KG1 (cell line): ENCODE measurements around the gene EGR2.

Experiments
- DNase-seq: peaks from one replicate; lab custom pipeline; 2025; lab: John Stamatoyannopoulos, UW

Gene EGR2

DNA sequence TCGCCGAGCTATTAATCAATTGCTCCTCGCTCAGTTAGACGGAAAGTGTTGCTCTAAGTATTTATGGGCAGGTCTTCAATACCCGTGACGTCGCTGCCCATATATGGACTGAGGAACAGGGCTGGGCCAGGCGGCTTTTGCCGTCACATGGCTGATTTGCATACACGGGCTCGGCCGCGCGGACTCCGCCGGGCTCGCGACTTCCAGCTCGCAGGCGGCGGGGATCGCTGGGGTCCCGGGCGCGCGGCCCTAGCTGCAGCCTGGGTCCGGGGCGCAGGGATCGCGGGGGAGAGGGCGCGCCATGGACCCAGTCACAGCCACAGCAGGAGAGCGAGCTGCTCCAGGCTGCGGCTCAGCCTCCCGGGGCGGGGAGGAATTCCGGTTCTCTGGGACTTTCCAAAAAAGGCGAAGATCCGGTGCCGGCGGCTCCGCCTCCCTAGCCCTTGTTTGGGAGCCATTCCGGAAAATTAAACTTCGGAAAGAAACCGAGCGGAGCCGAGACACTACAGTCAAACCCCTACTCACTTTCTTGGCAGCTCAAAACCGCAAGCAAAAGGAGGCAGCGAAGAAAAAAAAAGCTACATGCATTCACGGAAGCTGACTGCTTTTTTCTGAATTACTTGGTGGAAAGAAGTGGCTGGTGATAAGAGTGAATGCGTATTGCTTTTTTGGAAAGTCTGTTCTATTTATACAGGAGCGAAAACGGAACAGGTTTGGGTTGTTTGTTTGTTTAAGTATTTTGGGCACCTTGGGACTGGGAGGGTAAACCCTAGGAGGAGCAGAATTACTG lies at the start of gene EGR2:
Gene EGR2 (minus strand): TSS at position 36 of the 790 bp plus-strand sequence. CDS start 337 bp downstream, outside the sequence.
- peak; percentile 88 for DNase-seq

DNA sequence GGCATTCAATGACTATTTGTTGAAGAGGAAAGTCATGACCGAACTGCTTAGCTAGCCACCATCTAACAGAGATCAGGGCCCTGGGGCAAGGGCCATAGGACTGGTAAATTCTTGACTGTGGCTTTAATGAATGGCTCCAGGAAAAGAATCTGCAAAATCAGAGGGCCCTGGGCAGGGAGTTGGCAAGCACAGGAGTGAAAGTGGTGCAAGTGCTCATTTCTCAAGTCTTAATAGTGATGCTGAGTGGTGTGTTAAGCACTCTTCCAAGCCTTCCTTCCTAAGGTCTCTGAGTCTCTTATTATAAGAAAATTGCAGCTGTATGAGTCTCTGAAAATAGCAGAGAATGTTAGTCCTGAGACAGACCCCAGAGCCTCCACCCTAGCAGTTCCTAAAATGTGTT lies 46.3 kb upstream of the EGR2 start:
- DNase-seq = no peak

DNA sequence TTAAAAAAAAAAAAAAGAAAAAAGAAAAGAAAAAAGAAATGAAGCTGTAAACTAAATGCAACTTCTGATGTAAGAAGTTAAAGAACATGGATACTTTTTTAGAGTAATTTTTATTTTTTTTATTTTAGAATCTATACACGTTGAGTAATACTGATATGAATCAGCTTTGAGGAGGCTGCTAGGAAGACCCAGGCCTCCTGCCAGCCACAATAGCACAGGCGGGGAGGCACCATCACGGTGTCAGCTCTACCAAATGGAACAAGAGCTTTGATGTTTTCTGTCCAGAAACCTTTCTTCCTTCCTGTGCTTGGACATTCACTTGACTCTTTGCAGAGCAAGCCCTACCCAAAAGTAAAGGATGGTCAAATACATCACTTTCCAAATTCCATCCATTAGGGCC lies 45.3 kb upstream of the EGR2 start:
- DNase-seq = no peak

DNA sequence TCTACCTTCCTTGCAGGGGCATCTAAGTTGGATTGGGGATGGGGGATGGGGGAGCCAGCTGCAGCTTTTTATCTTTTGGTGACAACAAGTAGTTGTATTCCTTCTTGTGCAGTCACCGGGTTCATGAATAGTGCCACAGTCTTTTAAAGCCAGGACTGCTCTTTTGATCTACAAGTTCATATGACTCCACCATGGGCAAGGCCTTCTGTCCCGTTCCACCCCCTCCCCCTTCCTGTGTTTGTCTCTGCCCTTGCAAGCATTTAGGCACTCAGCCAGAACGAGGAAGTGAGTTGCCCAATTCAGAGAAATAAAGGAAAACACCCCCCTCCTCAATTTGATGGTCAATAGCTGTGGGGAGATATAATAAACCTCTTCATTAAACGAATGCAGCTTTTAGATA lies 44.8 kb upstream of the EGR2 start:
- DNase-seq = no peak

DNA sequence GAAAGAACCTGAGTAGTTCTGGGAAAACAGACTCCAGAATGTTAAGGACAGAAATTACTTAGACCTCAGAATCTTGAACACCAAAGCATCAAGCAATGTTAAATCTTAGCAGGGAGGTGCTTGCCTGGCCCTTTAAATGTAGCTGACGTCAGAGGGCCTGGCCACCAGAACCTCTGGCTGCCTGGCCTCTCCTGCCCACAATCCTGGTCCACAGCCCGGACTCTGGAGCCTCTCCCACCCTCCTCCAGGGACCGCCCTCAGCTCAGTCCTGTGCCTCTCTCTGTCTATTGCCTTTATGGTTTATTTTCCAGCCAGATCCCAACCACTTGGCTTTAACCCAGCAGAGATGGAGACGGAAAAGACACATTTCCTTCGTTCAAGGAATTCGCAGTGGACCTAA lies 42.2 kb upstream of the EGR2 start:
- DNase-seq = no peak

DNA sequence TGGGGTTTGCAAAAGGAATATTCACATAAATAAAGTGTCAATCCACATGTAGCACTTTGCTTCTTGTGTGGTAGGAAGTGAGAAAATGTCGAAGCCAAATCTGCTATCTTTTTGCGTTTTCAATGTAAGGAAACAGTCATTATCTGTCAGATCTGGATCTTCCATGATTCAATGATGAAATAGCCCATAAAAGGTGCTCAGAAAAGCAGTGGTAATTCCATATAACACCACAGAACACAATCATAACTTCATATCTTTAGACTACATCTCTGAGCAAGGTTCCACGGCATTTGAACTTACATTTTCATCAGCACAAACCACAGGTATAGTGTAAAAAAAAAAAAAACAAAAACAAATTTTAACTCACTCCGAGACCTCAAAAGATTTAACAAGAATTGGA lies 39.9 kb upstream of the EGR2 start:
- no peak for DNase-seq

DNA sequence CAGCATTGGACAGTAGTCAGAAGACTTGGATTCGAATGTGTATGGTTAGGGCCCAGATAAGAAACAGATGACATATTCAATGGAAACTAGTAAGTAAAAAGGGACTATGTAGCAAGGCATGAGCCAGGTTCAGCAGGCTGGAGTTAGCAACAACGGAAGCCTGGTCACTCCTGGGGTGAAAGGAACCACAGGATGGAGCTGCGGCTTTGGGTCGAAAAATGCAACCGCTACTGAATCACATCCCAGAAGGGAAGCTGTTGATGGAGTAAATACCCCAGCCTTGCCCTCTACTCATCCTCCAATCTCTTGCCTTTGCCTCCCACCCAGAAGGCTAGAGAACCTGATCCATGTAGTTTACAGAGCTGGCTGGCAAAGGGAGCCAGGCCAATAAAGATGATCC lies 37.5 kb upstream of the EGR2 start:
- no peak for DNase-seq

DNA sequence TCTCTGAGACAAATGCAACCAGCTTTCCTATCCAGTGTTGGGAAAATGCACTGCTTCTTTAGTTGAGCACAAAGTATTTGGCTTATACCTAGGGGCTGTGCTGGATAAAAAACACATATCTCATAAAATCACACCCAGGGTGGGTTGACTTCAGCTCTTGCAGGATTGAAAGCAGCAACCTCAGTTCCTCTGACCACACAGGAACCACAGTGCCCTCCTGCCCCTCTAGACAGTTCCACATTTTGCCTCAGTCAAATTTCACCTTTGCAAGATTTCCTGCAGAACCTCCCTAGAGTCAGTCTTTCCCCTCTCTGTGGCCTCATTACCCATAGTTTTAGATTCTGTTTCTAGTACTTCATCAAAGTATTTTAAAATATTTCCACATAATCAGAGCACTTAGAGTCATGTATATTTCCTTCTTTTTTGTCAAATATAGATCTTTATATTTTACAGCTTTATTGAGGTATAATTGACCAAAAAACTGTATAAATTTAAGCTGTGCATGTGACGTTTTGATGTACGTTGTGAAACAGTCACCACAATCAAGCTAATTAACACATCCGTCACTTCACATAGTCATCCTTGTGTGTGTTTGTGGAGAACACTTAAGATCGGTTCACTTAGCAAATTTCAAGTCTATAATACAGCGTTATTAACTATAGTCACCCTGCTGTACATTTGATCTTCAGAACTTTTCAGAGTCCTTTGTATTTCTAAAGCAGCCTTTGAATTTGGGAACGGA lies 37.0 kb upstream of the EGR2 start:
- no peak for DNase-seq

DNA sequence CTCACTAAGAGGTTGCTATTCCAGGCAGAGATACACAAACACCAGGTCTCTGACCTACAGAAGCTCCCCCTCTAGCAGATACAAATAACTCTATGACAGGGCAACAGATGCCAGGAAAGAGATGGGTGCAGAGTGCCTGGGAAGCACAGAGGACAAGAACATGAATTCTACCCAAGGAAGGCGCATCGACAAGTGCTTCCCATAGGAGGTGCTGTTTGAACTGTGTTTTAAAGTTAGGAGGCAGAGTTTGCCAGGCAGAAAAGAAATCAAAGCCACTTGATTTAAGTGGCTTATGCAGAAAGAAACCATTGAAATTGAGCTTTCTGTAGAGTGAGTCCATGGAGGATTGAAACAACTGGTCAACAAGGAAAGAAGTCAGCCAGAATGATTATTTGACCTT lies 35.3 kb upstream of the EGR2 start:
- no peak for DNase-seq

DNA sequence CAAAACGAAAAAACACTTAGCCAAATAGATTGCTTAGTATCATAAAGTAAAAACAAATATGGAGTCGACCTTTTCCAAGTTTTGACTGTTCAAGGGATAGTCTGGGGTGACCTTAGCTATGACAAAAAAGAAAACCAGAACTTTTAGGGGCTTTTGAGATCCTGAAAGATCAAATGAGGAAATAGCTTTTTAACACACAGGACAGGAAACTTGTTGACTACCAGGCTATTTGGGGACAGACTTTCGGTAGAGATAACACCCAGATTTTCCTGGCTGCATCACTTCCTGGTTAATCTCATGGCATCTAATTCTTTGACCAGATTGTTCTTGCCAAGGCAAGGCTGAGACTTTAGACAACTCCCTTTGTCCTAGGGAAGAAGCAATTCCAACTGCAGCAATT lies 34.5 kb upstream of the EGR2 start:
- DNase-seq = no peak

DNA sequence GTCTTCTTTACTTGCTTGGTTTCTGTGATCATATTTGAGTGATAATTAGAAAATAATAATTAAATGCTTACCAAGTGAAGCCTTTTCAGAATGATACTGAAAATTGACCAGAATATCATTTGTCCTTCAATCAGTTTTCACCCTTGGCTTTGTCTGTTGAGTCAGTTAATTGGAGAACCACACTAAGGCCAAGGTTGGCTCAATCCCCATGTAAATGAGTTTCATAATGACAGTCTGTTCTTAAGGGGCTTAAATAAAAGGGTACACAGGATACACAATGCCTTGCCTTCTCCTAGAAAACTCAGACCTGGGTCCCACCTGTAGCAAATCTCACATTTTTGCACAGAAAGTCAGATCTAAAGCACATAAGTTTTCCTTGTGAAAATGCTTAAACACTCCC lies 31.3 kb upstream of the EGR2 start:
- DNase-seq = no peak

DNA sequence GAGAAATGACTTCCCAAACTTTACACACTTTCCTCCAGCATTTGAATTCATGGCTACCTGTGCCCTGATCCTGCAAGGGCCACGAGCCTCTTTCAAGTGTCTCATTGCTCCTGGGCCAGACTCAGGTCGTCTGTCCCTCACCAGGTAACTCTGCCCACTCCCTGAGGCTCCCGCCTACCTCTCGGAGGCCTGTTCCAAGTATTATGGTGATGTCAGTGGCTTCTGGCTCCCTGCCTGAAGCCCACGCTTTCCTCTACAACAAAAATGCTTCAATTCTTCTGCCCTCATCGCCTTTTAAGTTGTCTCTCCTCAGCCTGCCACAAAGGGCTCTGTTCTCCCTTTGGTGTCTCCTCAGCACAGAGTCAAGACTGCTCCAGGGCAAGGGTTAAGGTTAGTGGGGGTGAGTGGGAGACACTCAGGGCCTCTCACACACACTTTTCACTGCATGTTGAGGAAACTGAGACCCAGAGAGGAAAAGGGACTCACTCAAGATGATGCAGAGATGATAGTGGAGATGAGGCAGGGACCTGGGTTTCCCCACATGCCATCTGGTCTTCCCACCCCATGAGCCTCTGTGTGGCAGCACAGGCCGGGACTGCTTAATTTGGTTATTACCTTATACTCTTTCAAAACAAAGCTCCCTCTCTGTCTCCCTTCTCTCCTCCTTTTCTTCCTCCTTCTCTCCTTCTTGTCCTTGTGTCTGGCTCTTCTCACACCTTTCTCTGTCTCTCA lies 28.3 kb upstream of the EGR2 start:
- DNase-seq = no peak

DNA sequence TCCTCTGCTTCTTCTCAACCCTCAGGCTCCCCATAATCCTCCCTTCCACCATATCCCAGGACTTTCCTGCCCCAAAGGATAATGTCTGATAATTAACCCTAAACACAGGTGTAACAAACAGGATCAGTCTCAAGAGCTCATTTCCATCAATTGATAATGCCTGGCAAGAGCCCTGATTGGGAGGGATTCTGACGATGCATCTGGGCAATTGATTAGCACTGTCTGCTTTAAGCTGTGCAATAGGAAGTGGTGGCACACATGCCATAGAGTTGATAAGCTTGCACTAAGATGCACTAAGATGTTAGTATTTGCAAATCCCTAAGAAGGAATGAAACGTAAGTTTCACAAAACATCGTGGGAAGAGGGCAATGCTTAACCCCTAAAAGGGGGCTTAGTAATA lies 27.4 kb upstream of the EGR2 start:
- DNase-seq = no peak

DNA sequence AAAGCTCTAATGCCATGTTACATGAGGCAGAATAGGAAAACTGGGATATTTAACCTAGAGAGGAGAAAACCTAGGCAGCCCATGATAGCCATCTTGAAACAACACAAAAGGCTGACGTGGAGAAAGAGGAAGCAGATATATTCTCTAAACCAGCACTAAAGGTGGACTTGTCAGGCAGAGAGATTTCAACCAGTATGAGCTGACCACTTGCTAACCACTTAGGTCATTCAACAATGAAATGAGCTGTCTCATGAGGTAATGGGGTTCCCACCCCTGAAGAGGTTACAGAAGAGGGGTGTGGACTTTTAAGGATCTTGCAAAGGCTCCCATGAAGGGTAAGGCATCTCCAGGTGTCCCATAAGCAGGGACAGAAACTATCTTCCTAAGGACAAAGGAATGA lies 26.8 kb upstream of the EGR2 start:
- no peak for DNase-seq

DNA sequence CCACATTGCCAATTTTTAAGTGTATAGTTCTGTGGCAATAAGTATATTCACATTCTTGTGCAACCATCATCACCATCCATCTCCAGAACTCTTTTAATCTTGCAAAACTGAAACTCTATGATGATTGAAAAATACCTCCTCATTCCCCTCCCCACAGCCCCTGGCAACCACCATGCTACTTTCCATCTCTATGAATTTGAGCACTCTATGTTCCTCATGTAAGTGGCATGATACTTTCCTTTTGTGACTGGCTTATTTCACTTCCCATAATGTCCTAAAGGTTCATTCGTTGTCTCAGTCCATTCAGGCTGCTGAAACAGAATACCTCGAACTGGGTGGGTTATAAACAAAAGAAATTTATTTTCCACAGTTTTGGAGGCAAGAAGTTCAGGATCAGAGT lies 23.4 kb upstream of the EGR2 start:
- DNase-seq = no peak

DNA sequence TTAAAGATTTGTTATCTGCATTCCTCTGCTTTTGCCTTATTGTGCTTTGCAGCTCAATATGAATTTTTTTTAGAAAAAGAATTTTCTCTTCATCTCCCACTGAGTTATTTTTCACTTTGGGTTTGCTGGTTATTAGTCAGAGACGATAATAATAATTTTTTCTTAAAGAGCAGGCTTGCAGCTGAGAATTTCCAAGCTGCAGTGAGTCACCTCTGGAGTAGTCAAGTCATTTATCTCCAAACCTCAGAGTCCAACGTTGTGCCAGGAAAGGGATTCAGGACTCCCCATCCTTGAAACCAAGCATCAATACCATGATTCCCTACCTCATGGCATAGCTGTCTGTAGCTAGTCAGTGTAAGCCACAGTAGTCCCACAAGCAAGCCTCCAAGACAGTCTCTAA lies 15.2 kb upstream of the EGR2 start:
- DNase-seq = no peak

DNA sequence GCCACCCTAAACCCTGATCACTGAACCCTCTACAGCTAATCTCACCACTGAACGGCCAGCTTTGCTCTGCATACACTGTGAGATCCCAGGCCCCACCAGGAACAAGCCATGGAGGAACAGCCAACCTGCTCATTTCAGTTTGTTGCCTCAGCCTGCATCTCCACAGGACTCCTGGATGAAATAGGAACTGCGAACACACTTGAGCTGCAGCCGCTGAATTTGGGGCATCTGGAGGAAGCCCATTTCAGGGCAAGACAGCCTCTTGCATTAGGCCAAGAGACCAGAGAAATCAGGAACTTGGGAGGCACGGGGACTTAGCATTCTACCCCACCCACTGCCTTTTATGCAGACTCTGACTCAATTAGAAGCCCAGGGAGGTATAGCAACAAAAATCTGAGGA lies 14.5 kb upstream of the EGR2 start:
- DNase-seq = no peak

DNA sequence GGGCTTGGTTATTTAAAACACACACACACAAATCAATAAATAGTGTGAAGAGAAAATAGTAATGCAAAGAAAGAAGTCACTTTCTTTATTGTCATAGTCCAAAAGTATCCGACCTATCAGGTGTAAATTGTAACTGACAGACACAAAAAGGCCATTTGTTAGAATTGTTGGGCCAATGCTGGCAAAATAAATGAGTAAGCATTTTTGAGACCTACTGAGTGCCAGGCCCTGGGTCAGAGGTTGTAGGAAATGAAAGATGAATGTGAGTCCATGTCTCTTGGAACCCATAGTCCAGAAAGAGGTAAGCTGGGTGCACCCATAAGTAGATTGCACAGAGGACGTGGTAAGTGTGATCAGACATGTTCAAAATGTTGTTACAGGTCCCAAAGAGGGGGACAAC lies 13.5 kb upstream of the EGR2 start:
- no peak for DNase-seq

DNA sequence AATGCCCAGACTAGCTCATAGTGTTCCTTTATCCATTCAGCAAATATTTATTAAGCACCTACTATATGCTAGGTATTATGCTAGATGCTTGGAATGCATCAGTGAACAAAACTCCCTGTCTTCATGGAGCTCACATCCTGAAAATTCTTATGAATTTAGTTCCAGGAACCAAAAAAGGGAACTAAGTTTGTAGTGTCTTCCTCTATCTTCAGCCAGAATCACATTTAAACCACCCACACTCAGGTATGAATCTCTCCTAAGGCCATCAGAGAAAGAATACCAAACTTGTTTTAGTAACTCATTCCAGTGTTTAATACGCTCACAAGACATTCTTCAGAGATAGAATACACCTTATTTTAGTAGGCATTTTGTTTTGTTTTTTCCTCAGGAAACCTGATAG lies 10.1 kb upstream of the EGR2 start:
- no peak for DNase-seq

DNA sequence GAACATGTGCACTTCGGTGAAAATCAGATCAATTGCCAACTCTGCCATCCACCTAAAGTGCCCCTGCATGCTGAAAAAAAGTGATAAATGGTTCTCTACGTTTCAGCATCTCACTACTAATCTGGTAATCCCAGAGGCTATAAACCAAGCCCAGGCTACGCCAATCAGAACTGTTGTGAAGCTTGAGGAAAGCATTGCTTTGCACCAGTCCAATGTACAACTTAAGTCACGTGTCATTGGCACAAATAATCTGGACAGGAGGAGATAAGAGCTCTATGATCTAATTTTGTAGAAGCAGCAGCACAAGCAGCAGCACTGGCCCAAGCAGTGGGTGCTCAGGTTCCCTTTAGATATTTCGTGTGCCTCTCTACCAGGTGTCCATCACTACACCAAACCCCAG lies 4.4 kb upstream of the EGR2 start:
- DNase-seq = no peak

DNA sequence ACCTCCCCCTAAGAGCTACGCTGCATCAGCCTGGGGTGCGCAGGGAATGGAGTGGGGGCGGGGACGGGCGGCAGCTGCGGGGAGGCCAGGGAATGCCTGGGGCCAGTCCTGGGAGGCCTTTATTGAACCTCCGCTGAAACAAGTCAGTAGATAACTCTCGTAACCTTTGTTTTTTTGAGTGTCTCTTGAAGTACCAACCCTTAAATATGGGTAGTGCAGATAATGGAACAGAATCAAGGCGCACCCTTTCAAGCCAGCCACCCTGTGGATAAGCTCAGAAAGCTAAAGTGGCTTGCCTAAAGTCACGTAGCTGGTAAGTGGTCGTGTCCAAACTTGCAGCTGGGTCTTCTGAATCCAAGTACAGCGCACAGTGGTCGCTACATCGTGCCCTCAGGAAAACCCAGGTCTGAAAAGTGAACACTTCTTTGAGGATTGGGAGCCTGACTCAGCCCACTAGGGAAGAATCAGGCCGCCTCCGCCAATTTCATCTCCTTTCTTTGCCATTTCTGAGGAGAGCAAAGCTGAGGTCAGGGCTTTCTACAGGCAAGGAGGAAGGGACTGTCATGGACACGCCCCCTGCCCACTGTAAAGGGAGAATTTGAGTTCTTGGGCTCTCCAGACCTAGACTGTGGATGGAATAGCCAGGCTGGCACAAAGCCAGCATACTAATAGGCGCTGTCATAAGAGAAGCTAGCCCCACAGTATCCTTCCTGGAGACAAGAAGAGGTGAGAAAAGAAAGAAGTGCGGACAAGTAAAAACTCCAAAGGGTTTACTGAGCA lies 3.2 kb upstream of the EGR2 start:
- DNase-seq = no peak

DNA sequence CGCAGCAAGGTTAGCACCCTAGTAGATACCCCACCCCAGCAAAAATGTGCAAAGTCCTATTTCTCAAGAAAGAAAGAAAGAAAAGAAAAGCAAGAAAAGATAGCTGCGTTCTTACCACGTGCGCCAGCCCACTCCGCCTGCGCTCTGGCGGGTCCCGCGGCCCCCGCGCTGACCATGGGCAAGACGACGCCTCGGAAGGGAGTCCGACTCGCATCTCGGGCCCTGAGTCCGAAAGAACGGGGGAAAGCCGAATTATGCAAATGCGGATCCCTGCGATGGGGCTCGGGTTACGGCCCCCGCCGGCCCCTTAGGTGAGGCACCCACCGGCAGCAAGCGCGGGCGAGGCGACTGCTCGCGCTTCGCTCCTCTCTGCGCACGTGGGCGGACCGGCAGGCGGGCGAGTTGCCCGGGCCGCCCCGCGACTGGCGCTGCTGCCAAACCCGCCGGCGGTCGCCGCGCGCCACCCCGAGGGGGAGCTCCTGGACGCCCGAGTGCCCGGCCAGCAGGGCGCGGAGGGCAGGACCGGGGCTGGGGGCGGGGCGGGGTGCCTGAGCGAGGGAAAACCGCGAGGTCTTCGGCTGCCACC lies 2.4 kb upstream of the EGR2 start:
- no peak for DNase-seq
